Endodermal cell (in vitro differentiated cells): ENCODE measurements around the gene MS4A18. TPM values are rescaled to one million over a fixed set of nuclear protein-coding genes. Genes with fewer than 3 reads are reported as not detected.

Source experiments
- DNase-seq: peaks from one replicate; pipeline ENCODE4 v3.0.0-alpha.2; 2017
- H3K27ac ChIP-seq: 2 replicates; pipeline ENCODE4 v1.5.1; 2013; ENCODE audit warnings: mild to moderate bottlenecking, low read depth, low read length, moderate library complexity
- H3K27me3 ChIP-seq: 2 replicates; pipeline ENCODE4 v1.6.1; 2013; ENCODE audit warnings: mild to moderate bottlenecking, low read length, moderate library complexity; ENCODE audit not compliant: insufficient read depth, control insufficient read depth, poor library complexity, severe bottlenecking
- H3K36me3 ChIP-seq: 2 replicates; pipeline ENCODE4 v1.7.0; 2013; ENCODE audit warnings: mild to moderate bottlenecking, low read length, moderate library complexity; ENCODE audit not compliant: control insufficient read depth, insufficient read depth
- H3K4me1 ChIP-seq: one replicate; pipeline ENCODE4 v1.7.0; 2013; ENCODE audit warnings: low read length; ENCODE audit not compliant: control insufficient read depth, insufficient read depth
- H3K4me3 ChIP-seq: 2 replicates; pipeline ENCODE4 v1.5.1; 2013; ENCODE audit warnings: mild to moderate bottlenecking, low read length, moderate library complexity
- H3K9ac ChIP-seq: 2 replicates; pipeline ENCODE4 v1.6.1; 2013; ENCODE audit warnings: mild to moderate bottlenecking, low read length, moderate library complexity; ENCODE audit not compliant: poor library complexity, severe bottlenecking; ENCODE audit errors: extremely low read depth
- H3K9me3 ChIP-seq: 2 replicates; pipeline ENCODE4 v1.6.1; 2013; ENCODE audit warnings: mild to moderate bottlenecking, low read length, moderate library complexity; ENCODE audit not compliant: control insufficient read depth
- H3K27ac Mint-ChIP-seq: 2 replicates; pipeline ENCODE4 v1.8.0; 2020; ENCODE audit warnings: mixed read lengths
- H3K27me3 Mint-ChIP-seq: 2 replicates; pipeline ENCODE4 v1.8.0; 2021; ENCODE audit warnings: mild to moderate bottlenecking, mixed read lengths; ENCODE audit not compliant: insufficient read depth
- H3K36me3 Mint-ChIP-seq: 2 replicates; pipeline ENCODE4 v1.8.0; 2020; ENCODE audit warnings: low read depth, mixed read lengths
- H3K4me1 Mint-ChIP-seq: 2 replicates; pipeline ENCODE4 v1.8.0; 2020; ENCODE audit warnings: mixed read lengths
- H3K4me3 Mint-ChIP-seq: 2 replicates; pipeline ENCODE4 v1.8.0; 2020; ENCODE audit warnings: mild to moderate bottlenecking, moderate library complexity, mixed read lengths
- H3K9me3 Mint-ChIP-seq: 2 replicates; pipeline ENCODE4 v1.8.0; 2020; ENCODE audit warnings: mild to moderate bottlenecking, mixed read lengths
- CTCF ChIP-seq: fragments of 200-600 bp; sonication (generic); conservative IDR thresholded peaks from 2 replicates; pipeline ENCODE4 v1.5.0; 2021; ENCODE audit warnings: antibody characterized with exemption, mild to moderate bottlenecking
- WGBS, 2 experiments: methylation state at CpG; one replicate each; pipeline versions ENCODE4 v1.1.5 to v1.1.7; 2013; ENCODE audit warnings: missing lambda C conversion rate in 2 of 2, mixed read lengths in 1 of 2; ENCODE audit not compliant: insufficient coverage in 1 of 2, insufficient read length in 1 of 2; 5-methylcytosine and 5-hydroxymethylcytosine counted together
- total RNA-seq, 2 donors: library from RNA; stranded (reverse); fragmentation: NEBNext Ultra II Directional in 1 of 2; extraction: Animal tissue kit (Norgen Biotek cat#: 25700) in 1 of 2; gene quantifications; 2 replicates in 1 of 2; 3 replicates in 1 of 2; pipeline ENCODE4 v1.2.1, GENCODE V29; 2021

Gene MS4A18
- total RNA-seq, 2 donors from 2014 or later, result not detected

DNA sequence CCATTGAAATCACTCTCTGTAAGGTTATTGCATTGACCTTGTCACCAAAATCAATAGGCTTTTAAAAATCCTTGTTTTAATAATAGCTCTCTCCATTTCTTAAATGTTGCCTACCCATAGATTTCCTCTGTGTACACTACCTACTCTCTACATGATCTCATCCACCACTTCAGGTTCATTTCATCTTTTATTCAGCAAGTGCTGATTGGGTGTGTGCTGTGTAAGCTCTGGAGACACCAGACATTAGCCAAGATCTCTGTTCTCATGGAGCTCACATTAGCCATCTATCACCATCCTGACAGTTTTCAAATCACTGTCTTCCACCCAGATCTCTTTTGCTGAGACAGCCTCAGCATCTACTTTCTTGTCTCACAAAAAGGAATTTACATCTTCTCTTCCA, 56.3 kb downstream of the MS4A18 start:
- Mint-ChIP-seq H3K4me1 (no peaks in the 10 kb centered on the region), H3K4me3 (no peak overlapping the region), H3K27me3 (peaks cover 3% of the 10 kb centered on the region), H3K36me3 (no peaks in the 10 kb centered on the region), H3K27ac (no peak overlapping the region), H3K9me3 (no peaks in the 10 kb centered on the region)
- H3K27ac ChIP-seq, result no peak overlapping the region
- no peaks in the 10 kb centered on the region for H3K27me3 ChIP-seq
- DNase-seq, result no peak
- no peak overlapping the region for H3K9ac ChIP-seq
- no peaks in the 10 kb centered on the region for H3K4me1 ChIP-seq
- H3K4me3 ChIP-seq, result no peak overlapping the region
- H3K36me3 ChIP-seq, result no peaks in the 10 kb centered on the region
- no peak for TF ChIP-seq CTCF
- no peaks in the 10 kb centered on the region for H3K9me3 ChIP-seq

- H3K4me3 ChIP-seq, result no peak overlapping the region
- 82 to 88% methylated on average over 7 of the region's 7 CpGs for WGBS, 2 experiments
- H3K27ac ChIP-seq, result no peak overlapping the region
- TF ChIP-seq CTCF, result no peak
- H3K9me3 Mint-ChIP-seq, result no peaks in the 10 kb centered on the region
- H3K27me3 ChIP-seq, result no peaks in the 10 kb centered on the region
- H3K4me1 Mint-ChIP-seq, result no peaks in the 10 kb centered on the region
- no peak overlapping the region for H3K27ac Mint-ChIP-seq
- H3K4me1 ChIP-seq, result no peaks in the 10 kb centered on the region
- no peaks in the 10 kb centered on the region for H3K36me3 ChIP-seq
- DNase-seq, result no peak
- no peak overlapping the region for H3K9ac ChIP-seq
- H3K36me3 Mint-ChIP-seq, result no peaks in the 10 kb centered on the region
- no peak overlapping the region for H3K4me3 Mint-ChIP-seq
- no peaks in the 10 kb centered on the region for H3K9me3 ChIP-seq
- peaks cover 3% of the 10 kb centered on the region for H3K27me3 Mint-ChIP-seq
Observed at GRCh38 chr11:60781286-60781980, 56.9 kb downstream of the MS4A18 start.

DNA sequence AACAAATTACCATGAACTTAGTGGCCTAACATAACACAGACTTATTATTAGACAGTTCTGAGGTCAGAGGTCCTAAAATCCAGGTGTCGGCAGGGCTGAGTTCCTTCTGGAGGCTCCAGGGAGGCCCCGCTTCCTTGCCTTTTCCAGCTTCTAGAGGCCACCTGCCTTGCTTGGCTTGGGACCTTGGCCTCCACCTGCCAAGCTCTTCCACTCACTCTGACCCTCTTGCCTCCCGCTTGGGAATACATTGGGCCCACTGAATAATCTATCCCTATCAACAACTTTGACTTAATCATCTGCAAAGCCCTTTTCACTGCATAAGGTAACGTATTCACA, 57.4 kb downstream of the MS4A18 start:
- no peak overlapping the region for H3K27ac Mint-ChIP-seq
- no peak for DNase-seq
- TF ChIP-seq CTCF, result no peak
- H3K4me1 ChIP-seq, result no peaks in the 10 kb centered on the region
- H3K36me3 ChIP-seq, result no peaks in the 10 kb centered on the region
- no peaks in the 10 kb centered on the region for H3K4me1 Mint-ChIP-seq
- H3K4me3 ChIP-seq, result no peak overlapping the region
- H3K36me3 Mint-ChIP-seq, result no peaks in the 10 kb centered on the region
- H3K9me3 Mint-ChIP-seq, result no peaks in the 10 kb centered on the region
- no peak overlapping the region for H3K4me3 Mint-ChIP-seq
- H3K9me3 ChIP-seq, result no peaks in the 10 kb centered on the region
- H3K9ac ChIP-seq, result no peak overlapping the region
- H3K27me3 ChIP-seq, result no peaks in the 10 kb centered on the region
- no peak overlapping the region for H3K27ac ChIP-seq
- peaks cover 2% of the 10 kb centered on the region for H3K27me3 Mint-ChIP-seq
- 91 to 100% methylated on average over 2 to 4 of the region's 4 CpGs for WGBS, 2 experiments
